ENCODE data around the gene IL36G. TPM values are rescaled to one million over a fixed set of nuclear protein-coding genes. Genes with fewer than 3 reads are reported as not detected.

Gene IL36G
- not detected in 2 replicates for total RNA-seq (ENCODE audit: low replicate concordance)

GRCh38 chr2:112977559-112978056 is at the start of gene IL36G:
IL36G (plus strand) TSS chr2:112978006; CDS start chr2:112978639, 633 bp downstream.

GRCh38 chr2:113005030-113005509 is 27.3 kb downstream of the IL36G start, which contains the start of gene IL36A:
IL36A (plus strand) TSS chr2:113005459; CDS start chr2:113005872, 413 bp downstream.

Other genes starting within 250 kb of the IL36G start
- gene CKAP2L, start 213.4 kb upstream of the IL36G start, total RNA-seq (ENCODE audit: low replicate concordance): 0.94 and 2.1 TPM in 2 replicates
- 4.1 TPM in 1 of 2 replicates, not detected in the other for gene IL1A, start 193.5 kb upstream of the IL36G start, total RNA-seq (ENCODE audit: low replicate concordance)
- gene IL1B, start 141.2 kb upstream of the IL36G start, total RNA-seq (ENCODE audit: low replicate concordance): 0.82 and 60.4 TPM in 2 replicates
- not detected in 2 replicates for gene IL37, start 66.8 kb upstream of the IL36G start, total RNA-seq (ENCODE audit: low replicate concordance)
- gene IL36A, start 27.5 kb downstream of the IL36G start, total RNA-seq (ENCODE audit: low replicate concordance): not detected in 2 replicates
- not detected in 2 replicates for gene IL36B, start 74.9 kb downstream of the IL36G start, total RNA-seq (ENCODE audit: low replicate concordance)
- gene IL36RN, start 81.2 kb downstream of the IL36G start, total RNA-seq (ENCODE audit: low replicate concordance): not detected in 2 replicates
- gene IL1F10, start 90.0 kb downstream of the IL36G start, total RNA-seq (ENCODE audit: low replicate concordance): not detected in 2 replicates
- gene IL1RN, start 149.6 kb downstream of the IL36G start, total RNA-seq (ENCODE audit: low replicate concordance): 0.08 TPM in 1 of 2 replicates, not detected in the other
- gene PSD4, start 196.0 kb downstream of the IL36G start, total RNA-seq (ENCODE audit: low replicate concordance): 0.08 and 0.59 TPM in 2 replicates

All from smooth muscle cell of the coronary artery (primary cell).